Endothelial cell of umbilical vein (primary cell): ENCODE measurements around the gene NUTM1.

Source experiments
- EZH2 ChIP-seq: IDR thresholded peaks from 2 replicates; pipeline ENCODE4 v1.6.1; 2012; ENCODE audit warnings: borderline replicate concordance, low read depth, mild to moderate bottlenecking, moderate library complexity, low read length, inconsistent platforms; ENCODE audit not compliant: severe bottlenecking
- FOS ChIP-seq: IDR thresholded peaks from 2 replicates; pipeline ENCODE4 v1.6.1; 2011; ENCODE audit warnings: mild to moderate bottlenecking, low read length, moderate library complexity, borderline replicate concordance; ENCODE audit not compliant: insufficient read depth
- GATA2 ChIP-seq: IDR thresholded peaks from 2 replicates; pipeline ENCODE4 v1.7.0; 2011; ENCODE audit warnings: low read depth, mild to moderate bottlenecking, moderate library complexity, mixed read lengths, low read length; ENCODE audit not compliant: insufficient read length, insufficient read depth
- JUN ChIP-seq: IDR thresholded peaks from 2 replicates; pipeline ENCODE4 v1.6.1; 2011; ENCODE audit warnings: borderline replicate concordance, low read depth; ENCODE audit not compliant: insufficient read length, insufficient read depth
- MYC ChIP-seq: IDR thresholded peaks from one replicate; pipeline ENCODE4 v1.6.1; 2011; ENCODE audit warnings: mild to moderate bottlenecking, low read depth, low read length
- POLR2A ChIP-seq: IDR thresholded peaks from 2 replicates; pipeline ENCODE4 v1.6.1; 2012; ENCODE audit warnings: low read depth, mild to moderate bottlenecking, control low read depth, low read length
- POLR2AphosphoS5 ChIP-seq: IDR thresholded peaks from 2 replicates; pipeline ENCODE4 v1.6.1; 2012; ENCODE audit warnings: low read depth, mild to moderate bottlenecking, control low read depth, low read length, moderate library complexity; ENCODE audit not compliant: insufficient read depth
- TF ChIP-seq, protein P1 (sequence below), 2 donors: IDR thresholded peaks; 1 replicate in 1 of 2; 2 replicates in 1 of 2; pipeline ENCODE4 v1.5.1; 2011; ENCODE audit warnings: low read length in 2 of 2, mild to moderate bottlenecking in 2 of 2, moderate library complexity in 2 of 2, control low read depth in 1 of 2, inconsistent platforms in 1 of 2, low read depth in 1 of 2; ENCODE audit not compliant: insufficient read depth in 1 of 2; ENCODE audit errors: extremely low read depth in 1 of 2
- TF ChIP-seq, protein P2 (sequence below): IDR thresholded peaks from 2 replicates; pipeline ENCODE4 v1.6.1; 2011; ENCODE audit not compliant: insufficient read depth, insufficient read length

GRCh38 chr15:34367101-34368081 is 24.3 kb downstream of the NUTM1 start, which contains the start of gene LPCAT4:
- TF ChIP-seq, protein P1, sequence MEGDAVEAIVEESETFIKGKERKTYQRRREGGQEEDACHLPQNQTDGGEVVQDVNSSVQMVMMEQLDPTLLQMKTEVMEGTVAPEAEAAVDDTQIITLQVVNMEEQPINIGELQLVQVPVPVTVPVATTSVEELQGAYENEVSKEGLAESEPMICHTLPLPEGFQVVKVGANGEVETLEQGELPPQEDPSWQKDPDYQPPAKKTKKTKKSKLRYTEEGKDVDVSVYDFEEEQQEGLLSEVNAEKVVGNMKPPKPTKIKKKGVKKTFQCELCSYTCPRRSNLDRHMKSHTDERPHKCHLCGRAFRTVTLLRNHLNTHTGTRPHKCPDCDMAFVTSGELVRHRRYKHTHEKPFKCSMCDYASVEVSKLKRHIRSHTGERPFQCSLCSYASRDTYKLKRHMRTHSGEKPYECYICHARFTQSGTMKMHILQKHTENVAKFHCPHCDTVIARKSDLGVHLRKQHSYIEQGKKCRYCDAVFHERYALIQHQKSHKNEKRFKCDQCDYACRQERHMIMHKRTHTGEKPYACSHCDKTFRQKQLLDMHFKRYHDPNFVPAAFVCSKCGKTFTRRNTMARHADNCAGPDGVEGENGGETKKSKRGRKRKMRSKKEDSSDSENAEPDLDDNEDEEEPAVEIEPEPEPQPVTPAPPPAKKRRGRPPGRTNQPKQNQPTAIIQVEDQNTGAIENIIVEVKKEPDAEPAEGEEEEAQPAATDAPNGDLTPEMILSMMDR (IDR thresholded peaks at IDR 0.05; ENCODE audit: extremely low read depth in 1 of 2, insufficient read depth in 1 of 2, low read depth in 1 of 2, low read length in 2 of 2), result peak; percentile 94 to 98
- TF ChIP-seq POLR2A (peak; percentile 93), EZH2 (no peak), POLR2AphosphoS5 (peak; percentile 93), FOS (no peak), JUN (no peak), MYC (no peak), GATA2 (no peak)
- TF ChIP-seq, protein P2, sequence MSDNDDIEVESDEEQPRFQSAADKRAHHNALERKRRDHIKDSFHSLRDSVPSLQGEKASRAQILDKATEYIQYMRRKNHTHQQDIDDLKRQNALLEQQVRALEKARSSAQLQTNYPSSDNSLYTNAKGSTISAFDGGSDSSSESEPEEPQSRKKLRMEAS, result peak; percentile 22
